NCI-H446 treated with DMSO at 0.1 percent for 48 hours (cell line): Measurements from ENCODE around the gene TXNDC11.

Experiments used
- DNase-seq: peaks from one replicate; lab custom pipeline; 2025; lab: John Stamatoyannopoulos, UW

Gene TXNDC11

DNA sequence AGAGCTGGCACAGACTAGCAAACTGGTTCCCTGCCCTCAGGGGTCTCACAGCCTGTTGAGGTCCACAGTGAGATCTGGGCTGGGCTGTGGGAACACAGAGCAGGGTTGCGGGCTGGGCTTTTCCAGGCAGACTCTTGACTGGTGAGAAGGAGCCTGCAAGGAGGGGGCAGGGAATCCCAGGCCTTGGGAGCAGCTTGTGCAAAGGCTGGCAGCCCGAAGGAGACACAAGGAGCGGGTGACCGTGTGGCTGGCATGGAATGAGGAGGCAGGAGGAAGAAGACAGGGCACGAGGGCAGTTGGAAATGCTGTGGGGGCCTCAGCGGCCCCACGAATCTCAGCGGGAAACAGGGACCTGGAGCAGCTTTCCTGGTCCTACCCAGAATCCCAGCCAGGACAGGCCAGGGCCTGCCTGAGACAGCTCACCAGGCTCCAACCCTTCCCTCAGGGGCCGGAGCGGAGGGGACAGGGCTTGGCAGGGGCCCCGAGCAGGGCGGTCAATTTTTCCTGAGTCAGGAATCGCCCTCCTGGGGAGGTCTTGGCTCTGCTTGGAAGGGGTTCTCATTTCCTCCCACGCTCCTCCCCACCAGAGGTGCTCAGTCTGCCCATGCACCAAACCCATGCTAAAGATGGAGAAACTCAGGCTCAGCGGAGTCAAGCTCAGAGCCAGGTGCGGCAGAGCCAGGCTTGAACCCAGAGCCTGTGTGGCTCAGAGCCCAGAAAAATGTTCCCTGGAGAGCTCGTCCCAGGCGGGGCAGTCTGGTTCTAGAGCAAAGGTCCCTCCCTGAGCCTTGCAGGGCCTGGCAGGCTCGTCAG lies 83.6 kb downstream of the TXNDC11 start:
- DNase-seq: peak; percentile 59

DNA sequence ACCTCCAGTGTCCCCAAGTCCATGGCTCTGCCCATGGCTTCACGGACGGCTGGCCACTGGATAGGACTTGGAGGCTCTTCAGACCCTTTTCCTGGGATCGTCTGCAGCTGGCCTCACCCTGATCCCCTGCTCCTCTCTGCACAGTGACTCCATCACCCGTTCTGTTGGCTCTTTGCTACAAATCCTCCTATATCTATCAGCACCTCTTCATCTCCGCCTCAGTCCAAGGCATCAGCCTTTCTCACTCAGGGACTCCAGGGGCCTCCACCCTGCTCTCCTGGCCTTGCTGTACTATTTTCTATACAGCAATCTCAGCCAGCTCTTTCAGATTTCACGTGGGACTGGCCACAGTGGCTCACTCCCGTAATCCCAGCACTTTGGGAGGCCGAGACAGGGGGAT lies 85.1 kb downstream of the TXNDC11 start:
- DNase-seq: no peak

DNA sequence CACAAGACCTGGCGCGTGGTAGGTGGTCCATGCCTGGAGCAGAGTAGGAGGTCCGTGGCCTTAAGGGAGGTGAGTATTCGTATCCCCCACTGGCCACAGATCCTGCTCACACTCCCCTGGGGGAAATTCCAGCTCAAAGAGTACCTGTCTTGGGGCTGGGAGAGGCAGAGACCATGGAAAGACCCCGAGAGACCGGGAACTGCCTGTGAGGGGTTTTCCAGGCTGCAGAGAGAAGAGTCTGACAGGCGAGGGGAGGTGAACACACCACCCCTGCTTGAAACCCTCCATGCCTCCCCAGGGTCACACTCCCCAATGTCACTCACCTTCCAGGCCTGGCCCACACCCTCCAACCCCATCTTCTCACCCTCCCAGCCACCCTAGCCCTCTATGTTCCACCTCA lies 87.0 kb downstream of the TXNDC11 start:
- no peak for DNase-seq

DNA sequence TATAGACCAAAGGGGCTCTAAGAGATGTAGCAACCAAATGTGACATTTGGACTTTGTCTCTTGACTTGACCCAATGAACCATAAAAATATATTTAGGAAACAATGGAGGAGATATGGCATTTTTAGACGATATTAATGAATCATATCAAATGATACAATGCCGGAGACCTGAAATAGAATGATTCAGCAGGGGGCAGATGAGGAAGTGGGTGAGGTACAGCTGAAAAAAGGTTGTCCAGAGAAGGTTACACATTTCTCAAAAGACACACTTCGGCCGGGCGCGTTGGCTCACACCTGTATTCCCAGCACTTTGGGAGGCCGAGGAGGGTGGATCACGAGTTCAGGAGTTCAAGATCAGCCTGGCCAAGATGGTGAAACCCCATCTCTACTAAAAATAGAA lies 90.9 kb downstream of the TXNDC11 start:
- DNase-seq: no peak

DNA sequence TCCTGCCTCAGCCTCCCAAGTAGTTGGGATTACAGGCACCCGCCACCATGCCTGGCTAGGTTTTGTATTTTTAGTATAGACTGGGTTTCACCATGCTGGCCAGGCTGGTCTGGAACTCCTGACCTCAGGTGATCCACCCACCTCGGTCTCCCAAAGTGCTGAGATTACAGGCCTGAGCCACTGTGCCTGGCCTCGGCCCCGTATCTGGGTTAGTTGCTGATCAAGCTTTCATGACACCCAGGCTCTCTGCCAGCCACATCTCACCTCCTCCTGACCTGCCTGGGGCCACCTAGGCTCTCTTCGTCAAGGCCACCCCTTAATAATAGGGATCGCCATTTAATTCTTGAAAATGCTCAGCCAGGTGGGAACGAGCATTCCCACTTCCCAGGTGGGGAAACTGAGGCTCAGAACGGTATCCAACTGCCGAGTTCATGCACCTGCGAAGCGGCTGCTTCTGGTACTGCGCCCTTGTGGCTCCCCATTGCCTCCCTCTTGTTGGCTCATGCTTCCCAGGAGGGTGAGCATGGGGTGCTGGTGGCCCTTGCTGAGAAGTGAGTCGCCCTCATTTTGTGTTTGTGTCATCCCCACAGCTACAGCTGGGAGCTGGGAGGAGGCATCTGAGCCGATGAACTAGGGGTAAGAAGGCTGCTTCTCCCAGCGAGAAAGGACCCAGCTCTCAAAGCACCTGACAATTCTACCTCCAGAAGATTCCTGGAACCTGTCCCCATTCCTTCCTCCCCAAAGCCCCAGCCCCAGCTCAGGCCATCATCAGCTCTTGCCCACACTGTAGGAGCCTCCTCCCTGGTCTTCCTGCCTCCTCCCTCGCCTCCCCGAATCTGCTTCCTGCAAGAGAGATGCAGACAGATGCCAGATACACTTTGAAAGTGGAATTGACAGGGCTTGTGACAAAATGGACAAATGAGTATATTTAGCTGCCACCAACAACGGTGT lies 91.7 kb downstream of the TXNDC11 start:
- DNase-seq: no peak

DNA sequence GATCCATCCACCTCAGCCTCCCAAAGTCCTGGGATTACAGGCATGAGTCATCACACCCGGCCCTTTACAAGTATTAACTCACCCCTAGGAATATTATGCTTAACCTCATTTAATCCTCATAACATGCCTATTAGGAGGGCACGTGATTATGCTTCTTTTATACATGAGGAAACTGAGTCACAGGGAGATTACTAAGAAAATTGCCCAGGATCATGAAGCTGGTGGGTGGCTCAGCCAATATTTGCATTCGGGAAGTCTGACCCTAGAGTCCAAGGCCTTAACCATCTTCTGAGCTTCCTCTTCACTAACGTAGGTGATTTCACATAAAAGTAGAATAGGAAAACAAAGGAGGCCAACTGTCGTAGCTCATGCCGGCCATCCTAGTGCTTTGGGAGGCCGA lies 93.4 kb downstream of the TXNDC11 start:
- no peak for DNase-seq

DNA sequence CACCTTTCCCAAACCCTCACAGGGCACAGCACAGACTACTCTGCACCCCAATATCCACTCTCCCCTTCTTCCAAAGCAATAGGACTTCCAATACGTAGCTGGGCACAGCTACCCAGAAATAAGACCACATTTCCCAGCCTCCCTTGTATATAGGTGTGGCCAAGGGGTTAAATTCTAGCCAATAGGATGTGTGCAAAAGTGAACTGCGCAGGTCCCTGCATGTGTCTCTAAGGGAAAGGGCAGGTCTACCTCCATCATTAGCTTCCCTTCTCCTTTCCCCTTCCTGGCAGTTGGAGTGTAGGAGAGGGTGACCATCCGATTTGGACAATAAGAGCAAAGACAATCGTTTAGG lies 99.9 kb downstream of the TXNDC11 start:
- no peak for DNase-seq

DNA sequence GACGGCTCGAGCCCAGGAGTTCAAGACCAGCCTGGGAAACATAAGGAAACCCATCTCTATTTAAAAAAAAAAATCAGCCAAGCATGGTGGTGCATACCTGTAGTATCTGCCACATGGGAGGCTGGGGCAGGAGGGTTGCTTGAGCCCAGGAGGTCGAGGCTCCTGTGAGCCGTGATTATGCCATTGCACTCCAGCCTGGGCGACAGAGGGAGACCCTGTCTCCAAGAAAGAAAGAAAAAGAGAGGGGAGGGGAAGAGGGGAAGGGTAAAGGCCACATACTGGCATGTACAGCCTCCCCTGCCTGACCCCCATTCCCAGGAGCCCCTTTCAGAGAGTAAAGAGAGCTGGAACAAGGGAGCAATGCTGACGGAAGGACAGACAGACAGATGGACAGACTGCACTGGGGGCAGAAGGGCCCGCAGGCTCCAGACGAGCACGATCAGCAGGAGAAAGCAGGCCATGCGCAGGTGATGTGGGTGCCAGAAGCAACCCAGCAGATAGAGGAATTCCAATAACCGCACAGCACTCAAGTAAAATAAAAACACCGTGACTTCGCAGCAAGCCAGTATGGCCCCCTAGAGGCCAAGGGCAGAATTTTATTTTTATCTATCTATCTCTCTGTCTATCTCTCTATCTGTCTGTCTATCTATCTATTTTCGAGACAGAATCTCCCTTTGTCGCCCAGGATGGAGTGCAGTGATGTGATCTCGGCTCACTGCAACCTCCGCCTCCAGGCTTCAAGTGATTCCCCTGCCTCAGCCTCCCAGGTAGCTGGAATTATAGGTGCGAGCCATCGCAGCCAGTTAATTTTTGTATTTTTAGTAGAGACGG lies 101.5 kb downstream of the TXNDC11 start:
- peak; percentile 52 for DNase-seq

DNA sequence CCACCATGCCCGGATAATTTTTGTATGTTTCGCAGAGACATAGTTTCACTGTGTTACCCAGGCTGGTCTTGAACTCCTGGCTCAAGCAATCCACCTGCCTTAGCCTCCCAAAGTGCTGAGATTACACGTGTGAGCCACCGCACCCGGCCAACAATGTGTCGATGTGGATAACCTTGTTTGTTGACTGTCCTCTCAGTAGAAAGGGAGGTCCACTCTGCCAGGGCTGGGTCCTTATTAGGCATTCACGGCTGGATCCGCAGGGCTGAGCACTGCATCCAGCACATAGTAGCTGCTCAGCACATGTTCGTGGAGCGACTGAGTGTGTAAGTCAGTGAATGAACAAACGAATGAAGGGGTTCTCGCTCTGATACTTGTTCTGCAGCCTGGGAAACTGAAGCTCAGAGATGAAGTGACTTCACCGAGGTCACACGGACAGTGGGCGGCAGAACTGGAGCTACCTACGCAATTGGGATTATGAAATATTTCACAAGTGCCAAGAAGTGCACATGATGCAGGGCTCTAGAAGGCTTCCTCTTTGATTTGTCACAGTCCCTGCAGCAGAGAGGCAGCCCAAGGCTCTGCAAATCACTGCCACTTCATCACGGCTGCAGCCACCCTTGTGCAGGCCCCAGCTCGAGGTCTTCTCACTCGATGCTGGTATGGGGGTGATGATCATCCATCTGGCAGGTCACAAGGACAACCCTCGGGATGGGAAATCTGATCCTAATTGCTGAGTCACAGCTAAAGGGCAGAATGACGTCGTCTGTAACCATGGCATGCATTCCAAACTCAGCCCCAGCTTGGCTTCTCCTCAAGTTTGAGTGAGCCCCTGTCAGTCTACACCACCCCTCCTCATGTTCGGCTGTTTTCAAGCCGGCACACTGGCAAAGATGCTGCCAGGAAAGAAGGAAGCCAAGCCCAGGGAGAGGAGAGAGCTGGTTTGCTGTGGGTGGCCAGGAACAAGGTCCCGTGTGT lies 102.4 kb downstream of the TXNDC11 start:
- DNase-seq: peak; percentile 92

DNA sequence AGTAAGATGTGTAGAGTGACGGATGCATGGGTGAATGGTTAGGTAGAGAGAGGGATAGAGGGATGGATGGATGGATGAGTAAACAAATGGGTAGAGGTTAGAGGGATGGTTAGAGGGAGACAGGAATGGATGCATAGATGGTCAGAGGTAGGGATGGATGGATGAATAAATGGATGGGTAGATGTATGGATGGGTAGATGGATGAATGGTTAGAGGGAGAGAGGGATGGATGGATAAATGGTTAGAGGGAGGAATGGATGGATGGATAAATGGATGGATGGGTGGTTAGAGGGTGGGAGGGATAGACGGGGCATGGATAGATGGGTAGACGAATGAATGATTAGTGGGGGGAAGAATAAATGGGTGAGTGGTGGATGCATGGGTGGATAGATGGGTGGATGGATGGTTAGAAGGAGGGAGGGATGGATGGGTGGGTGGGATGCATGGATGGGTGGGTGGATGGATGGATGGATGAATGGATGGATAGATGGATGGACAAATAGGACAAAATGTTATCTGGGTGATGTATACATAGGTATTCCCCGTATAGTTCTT lies 103.6 kb downstream of the TXNDC11 start:
- DNase-seq: no peak

DNA sequence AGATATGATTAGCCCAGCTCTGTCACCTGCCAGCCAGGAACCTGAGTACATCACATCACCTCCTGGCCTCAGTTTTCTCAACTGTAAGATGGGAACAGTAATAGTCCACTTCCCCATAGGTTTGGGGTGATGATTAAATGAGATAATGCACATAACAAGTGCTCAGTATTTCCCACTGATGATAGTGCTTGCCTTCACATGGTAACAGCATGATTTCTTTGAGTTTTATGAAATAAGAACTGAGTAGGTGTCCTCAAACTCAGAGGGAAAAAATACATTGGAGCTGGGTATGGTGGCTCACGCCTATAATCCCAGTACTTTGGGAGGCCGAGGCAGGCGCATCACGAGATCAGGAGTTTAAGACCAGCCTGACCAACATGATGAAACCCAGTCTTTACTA lies 104.5 kb downstream of the TXNDC11 start:
- DNase-seq: no peak

DNA sequence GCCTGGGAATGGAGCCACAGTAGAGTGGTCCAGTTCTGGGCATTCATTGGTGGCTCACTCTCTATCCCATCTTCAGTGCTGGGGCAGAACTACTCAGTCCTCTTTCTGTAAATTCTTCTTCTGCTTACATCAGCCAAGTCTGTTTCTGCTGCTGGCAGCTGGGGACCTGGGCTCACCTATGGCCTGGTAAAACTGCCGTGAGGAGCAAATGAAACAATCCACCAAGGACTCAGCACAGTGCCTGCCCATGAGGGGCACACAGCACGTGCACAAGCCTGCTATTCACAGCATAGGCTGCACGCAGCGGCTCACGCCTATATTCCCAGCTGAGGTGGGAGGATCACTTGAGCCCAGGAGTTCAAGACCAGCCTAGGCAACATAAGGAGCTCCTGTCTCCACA lies 105.3 kb downstream of the TXNDC11 start:
- DNase-seq: no peak

DNA sequence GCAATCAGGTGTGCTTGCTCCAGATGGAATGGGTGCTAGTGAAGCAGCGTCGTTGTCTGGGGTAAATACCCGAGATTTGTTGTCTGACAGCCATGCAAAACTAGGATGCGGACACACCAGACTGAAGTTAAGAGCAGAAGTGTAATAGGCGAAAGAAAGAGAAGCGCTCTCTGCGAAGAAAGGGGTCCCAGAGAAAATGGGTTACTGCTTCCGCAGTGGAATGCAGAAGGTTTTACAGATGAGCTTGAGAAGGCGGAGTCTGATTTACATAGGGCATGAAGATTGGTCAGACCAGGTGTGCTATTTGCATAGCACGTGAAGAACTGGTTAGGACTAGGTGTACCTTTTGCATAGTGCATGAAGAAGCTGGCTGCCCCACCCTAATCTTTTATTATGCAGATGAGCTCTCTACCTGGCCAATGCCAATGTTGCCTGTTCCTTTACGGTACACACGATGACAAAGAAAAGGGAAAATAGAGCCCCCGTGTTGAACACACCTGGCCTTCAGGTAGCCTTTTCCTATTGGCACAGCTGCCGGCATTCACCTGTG lies 106.4 kb downstream of the TXNDC11 start:
- no peak for DNase-seq

DNA sequence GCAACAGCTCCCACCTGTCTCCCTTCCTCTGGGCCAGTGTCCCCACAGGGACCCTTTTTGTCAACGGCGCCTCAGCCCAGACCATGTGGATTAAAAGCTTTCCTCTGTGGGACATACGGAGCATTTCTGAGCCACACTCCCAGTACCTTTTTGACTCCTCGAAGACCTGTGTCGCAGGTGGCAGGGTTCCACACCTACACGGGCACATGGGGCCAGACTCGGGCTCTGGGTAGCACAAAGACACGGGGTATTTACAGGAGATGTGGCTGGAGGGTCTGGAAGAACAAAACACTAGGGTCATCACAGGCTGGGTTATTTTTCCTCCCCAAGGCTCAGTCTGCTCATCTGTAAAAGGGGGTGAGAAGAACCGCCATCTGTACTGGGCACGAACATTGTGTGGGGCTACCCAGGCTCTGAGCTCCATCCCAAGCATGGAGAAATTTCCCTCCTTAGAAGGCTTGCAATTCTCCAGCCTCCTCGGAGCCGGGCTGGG lies 106.9 kb downstream of the TXNDC11 start:
- DNase-seq: no peak

DNA sequence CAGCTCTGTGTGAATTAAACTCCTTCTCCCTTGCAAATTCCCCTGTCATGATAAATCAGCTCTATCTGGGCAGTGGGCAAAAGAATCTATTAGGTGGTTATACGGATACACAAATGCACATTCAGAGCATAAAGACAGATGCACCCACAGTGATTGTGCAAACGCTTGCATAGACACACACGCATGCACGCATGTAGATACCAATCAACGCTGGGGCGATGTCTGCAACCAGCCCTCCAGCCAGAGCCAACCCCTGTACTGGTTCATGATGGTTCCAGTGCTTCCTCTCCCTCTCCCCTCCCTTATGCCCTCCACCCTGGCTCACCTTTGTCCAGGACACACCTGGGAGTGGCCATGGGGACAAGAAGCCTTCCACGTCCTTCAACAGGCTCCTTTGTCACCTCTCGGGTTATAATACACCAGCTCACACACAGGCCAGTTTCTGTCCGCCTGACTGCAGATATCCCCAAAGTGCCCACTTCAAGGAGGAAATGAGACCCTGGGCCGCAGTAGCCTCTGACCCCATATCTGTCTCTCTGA lies 107.5 kb downstream of the TXNDC11 start:
- no peak for DNase-seq

DNA sequence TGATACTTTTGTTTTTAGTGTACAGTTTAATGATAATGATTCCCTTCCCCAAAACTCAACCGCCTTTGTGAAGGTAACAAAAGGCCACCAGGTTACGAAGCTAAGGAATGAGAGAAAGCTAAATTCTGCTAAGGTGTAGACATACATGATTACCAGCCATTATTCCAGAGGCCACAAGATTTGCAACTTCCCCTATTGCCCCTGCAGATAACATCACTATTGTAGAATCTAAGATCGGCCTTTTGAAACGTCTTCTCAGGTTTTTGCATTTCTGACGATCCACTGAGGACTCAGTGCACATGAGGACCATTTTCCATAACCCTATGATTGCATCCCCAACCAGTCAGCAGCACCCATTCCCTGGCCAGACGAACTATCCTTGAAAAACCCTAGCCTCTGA lies 108.3 kb downstream of the TXNDC11 start:
- DNase-seq: no peak

DNA sequence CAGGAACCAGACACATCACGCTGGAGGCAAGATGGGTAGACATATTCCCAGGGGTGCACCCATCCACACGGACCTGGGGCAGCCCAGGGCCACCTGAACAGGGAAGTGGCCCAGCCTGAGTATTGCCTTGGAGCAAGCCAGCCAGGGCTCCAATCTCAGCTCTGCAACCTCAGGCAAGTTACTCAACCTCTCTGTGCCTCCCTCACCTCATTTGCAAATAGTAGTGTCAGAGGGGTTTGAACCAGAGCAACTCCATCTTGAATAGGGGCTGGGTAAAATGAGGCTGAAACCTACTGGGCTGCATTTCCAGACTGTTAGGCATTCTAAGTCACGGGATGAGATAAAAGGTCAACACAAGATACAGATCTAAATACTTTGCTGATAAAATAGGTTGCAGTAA lies 109.5 kb downstream of the TXNDC11 start:
- no peak for DNase-seq

DNA sequence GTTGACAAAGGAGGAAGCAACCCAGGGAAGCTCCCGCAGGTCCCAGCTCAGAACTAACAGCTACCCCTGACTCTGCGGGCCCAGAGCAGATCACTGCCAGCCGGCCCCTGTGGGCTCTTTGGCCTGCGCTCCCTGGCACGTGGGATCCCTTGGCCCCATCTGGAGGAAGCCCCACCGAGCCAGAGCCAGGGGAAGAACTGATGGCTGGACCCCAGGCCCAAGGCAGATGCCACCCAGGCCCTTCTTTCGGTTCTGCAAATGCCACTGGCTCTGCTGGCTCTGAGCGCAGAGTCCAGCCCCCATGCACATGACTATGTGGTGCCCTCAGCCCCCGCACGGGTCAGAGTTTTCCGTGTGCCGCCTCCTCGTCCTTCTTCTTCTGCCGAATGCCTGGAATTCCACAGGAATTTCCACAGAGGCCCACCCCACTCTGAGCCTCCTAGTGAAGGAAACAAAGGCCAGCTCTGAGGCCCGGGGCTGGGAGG lies 110.2 kb downstream of the TXNDC11 start:
- no peak for DNase-seq

DNA sequence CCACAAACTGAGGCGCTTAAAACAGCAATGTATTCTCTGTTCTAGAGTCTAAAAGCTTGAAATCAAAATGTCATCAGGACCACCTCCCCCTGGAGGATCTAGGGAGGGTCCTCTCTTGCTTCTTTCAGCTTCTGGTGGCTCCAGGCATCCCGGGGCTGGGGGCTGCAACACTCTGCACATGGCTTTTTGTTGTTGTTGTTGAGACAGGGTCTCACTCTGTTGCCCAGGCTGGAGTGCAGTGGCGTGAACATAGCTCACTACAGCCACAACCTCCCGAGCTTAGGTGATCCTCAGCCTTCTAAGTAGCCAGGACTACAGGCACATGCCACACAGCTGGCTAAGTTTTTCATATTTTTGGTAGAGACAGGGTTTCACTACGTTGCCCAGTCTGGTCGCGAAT lies 111.4 kb downstream of the TXNDC11 start:
- no peak for DNase-seq

DNA sequence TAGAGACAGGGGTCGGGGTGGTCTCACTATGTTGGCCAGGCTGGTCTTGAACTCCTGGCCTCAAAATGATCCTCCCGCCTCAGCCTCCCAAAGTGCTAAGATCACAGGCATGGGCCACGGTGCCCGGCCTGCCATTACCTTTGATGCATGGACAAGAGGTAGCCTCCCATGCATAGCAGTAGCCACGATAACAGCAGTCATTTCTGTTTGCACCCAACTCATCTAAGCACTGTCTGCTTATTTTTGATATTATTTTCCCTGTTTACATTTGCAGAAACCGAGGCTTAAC lies 111.9 kb downstream of the TXNDC11 start:
- no peak for DNase-seq
